Measurements from ENCODE around the gene MED27.

Gene MED27

DNA sequence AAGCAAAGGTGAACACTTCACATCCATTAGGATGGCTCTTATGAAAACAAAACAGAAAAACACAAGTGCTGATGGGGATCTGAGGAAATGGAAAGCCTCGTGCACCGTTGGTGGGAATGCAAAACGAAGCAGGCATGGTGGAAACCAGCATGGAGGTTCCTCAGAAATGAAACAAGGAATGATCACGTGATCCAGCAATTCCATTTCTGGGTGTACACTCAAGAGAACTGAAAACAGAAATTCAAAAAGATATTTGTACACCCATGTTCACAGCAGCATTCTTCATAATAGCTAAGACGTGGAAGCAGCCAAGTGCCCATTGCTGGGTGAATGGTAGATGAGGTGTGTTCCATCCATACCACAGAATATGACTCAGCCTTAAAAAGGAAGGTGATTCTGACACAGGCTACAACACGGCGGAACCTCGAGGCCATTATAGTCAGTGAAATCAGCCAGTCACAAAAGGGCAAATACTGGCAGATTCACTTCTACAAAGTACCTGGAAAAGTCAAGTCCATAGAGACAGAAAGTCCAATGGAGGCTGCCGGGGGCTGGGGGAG is 252.6 kb downstream of the MED27 start:
- no peak for DNase-seq

- no peak for DNase-seq
These were observed 253.6 kb downstream of the MED27 start for GRCh38 chr9:131826053-131826452.

DNA sequence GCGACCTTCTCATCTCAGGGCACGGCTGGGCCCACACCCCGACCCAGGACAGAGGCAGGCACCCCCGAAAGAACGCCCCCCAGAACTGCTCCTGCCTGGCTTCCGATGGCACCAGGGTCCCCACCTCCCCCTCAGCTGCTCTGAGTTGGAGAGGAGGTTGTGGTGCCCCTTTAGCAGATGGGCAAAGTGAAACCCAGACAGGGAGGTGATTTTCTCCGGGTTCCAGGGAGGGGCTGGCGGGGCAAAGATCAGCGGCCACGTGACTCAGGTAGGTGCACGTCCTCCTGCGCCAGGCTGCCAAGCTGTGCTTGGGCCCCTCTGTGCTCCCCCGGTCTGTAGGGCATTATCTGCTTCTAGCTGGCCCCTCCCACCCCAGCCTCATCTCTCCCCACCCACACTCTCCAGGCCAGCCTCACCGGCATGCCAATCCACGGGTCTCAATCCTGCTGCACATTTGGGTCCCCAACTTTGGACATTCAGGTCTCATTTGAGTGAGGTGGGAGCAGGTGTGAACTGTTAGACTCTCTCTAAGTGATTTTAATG is 254.6 kb downstream of the MED27 start:
- DNase-seq = no peak

DNA sequence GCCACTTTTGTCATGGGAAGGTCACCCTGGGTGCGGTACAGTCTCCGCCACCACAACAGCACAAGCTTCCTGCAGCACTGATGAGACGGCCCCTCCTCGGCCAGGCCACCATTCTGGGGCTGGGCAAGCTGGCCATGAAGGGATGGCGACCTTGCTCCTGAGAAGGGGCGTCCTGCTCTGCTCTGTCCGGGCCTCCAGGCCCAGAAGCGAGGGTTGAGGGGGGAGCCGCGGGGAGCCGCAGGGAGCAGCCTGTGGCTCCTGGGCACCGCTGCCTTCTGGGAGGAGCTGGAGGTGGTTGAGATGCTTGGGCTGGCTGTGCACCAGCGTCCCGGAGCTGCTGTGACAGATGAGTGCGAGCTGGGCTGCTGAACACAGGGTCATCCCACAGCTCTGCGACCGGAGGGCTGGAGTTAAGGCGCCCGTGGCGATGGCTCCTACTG is 255.5 kb downstream of the MED27 start:
- no peak for DNase-seq

- DNase-seq = no peak
These were observed 255.9 kb downstream of the MED27 start for GRCh38 chr9:131823701-131824146.

DNA sequence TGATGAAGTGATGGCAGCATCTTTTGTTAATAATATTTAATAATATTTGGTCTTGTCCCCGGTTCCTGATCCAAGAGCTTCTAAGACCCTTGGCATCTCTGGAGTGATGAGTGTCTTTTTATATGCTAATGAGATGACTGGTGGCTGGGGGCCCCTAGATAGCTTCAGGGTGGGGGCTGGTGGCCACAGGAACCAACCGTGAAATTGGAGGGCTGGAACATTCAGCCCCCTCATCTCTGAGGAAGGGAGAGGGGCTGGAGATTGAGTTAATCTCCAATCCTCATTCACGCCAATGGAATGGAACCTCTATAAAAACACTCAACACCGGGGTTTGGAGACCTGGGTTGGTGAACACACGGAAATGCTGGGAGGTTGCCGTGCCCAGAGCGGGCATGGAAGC is 261.6 kb downstream of the MED27 start:
- no peak for DNase-seq

GRCh38 chr9:131817627-131818026 is 262.0 kb downstream of the MED27 start:
- DNase-seq = no peak

GRCh38 chr9:131817073-131817472 is 262.6 kb downstream of the MED27 start:
- no peak for DNase-seq

DNA sequence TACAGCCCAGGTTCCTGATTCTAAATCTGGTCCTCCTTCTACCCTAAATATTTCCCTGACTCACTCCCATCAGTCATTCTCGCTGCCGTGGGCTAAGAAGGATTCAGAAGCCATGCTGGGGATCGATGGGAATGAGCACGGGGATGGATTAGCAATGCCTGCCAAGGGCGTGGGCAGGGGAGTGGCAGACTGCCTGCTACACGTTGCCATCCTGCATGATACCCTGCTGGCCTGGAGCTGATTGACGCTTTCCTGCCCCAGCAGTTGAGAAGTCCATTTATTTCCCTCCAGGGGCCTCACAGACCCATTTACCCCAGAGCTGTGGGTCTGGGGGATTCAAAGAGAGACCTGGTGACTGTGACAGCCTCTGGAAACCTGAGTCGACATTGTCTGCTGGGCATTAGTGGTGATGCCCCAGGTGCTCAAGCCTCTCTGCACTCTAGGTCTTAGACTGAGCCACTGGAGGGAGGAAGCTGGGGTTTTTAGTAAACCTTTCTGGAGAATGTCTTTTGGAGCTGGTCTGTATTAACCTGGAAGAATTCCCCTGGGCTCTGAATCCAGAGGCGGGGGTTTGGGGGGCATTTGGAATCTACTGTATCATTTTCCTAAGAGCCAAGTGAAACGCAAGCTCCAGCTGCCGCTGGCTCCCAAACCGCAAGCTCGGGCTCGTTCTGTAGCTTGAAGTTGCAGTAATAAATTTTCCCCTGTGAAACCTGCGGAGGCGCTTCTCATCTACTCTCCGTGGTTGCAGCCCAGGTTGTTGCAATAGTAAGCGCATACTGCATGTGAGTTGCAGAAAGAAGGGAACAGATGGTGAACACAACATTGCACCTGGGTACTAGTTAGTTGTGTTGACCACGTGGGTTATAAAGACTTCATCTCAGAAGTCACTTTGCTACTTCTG is 263.4 kb downstream of the MED27 start:
- DNase-seq = no peak

DNA sequence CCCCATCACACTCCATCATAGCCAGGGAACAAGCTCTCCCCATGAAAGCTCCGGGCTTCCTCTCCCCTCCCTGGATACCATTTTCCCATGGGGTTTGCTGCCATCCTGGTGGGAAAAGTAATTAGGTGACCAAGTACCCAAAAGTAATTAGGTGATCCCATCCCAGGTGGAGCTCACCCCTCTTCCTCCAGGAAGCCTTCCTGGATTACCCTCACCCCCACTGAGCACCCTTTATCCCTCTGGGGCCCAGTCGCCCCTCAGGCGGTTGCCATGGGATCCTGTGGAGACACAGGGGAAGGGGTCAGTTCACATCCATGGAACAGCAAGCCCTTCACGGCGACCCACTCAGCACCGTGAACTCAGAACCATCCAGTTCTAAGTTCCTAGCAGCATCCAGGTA is 265.0 kb downstream of the MED27 start:
- DNase-seq = no peak

DNA sequence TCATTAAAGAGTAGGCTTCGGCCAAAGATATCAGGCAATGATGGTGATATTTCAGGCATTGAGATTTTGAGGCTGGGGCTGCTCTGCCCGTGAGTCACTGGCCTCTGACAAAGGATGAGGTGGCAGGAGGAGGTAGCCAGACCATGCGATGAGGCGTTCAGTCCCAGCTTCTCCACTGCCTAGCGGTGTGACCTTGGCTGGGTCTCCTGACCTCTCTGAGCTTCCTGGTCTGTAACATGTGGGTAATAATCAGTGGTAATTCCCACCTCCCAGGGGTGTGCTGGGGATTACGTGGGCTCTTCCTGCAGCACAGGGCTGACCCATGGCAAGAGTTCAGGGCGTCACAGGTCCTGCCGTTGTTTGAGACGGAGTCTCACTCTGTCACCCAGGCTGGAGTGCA is 266.6 kb downstream of the MED27 start:
- no peak for DNase-seq

GRCh38 chr9:131812116-131812790 is 267.4 kb downstream of the MED27 start:
- DNase-seq = no peak

DNA sequence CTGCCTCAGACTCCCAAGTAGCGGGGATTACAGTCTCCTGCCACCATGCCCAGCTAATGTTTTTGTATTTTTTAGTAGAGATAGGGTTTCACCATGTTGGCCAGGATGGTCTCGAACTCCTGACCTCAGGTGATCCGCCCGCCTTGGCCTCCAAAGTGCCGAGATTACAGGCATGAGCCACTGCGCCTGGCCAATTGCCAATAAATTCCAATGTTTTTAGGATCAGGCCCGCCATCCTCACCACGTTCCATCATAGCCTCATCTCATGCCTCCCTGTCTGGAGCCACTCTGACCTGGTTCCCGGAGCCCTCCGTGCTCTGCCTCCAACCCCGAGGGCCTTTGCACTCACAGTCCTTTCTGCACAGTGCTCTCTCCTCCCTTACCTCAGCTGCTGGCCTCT is 268.3 kb downstream of the MED27 start:
- DNase-seq = no peak

DNA sequence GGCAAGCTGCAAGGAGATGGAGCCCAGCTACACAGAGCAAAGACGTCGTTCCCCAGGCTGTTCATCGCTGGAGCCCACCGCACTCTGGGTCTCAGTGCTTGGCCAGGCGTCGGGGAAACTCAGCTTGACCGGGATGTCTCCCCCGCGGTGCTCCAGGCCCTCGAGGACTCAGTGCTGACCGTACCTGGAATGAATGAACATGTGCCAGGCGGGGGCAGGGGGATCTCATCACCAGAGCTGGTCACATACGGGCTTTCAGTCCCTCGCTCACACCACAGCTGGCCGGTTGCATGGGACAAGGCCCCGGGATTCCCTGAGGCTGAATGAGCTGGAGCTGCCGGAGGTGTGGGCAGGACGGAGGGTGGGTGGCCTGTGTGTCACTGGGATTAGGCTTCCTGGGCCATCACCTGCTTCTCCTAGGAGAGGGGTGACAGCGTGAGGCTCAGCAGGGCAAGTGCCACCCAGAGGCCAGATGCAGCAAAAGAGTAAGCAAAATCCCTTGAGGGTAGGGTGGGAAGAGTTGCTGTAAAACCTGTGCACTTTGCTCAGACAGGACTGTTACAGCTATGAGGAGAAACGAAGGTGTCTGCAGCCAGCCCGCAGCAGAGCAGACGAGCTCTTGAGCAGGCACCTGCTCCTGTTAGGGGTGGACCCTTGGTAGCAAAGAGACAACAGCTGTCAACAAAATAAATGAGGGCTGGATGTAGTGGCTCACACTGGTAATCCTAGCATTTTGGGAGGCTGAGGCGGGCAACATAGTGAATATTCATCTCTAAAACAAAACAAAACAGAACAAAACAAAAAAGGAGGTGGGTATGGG is 269.1 kb downstream of the MED27 start:
- no peak for DNase-seq
